ENCODE measurements around the gene S100A1. TPM values are rescaled to one million over a fixed set of nuclear protein-coding genes. Genes with fewer than 3 reads are reported as not detected.
"Not testable (repeated sequence)": the region's sequence is repeated elsewhere in the genome, so short reads cannot be mapped to it uniquely, and the experiment has no call there.

Gene S100A1
- total RNA-seq (not detected), total RNA-seq (0 to 0.17 (median 0) reads per million in 172 experiments)
- polyA plus RNA-seq (2013, experiment 1 of 2): 0.27 TPM
- polyA plus RNA-seq (2013, experiment 2 of 2): 0.83 TPM

- intact Hi-C loops (cut with DNase I, micrococcal nuclease): no loop called here
- Mint-ChIP-seq H3K27ac (no peak within 1 kb of the TSS), H3K27me3 (no peaks in the 10 kb centered on the region), H3K4me1 (ENCODE audit: low read depth) (no peaks in the 10 kb centered on the region), H3K36me3 (ENCODE audit: low read depth) (no peaks in the 10 kb centered on the region), H3K4me3 (no peak within 1 kb of the TSS), H3K9me3 (no peaks in the 10 kb centered on the region)
- DNase-seq: no peak
- H3K4me3 ChIP-seq (ENCODE audit: low read length): no peak within 1 kb of the TSS
- no peaks in the 10 kb centered on the region for H3K9me3 ChIP-seq (ENCODE audit: control insufficient read depth in 1 of 2, insufficient read depth in 1 of 2, low read length in 2 of 2)
- ChIA-PET CTCF (interaction anchor here (1.4 kb wide), 1 partner anchor 10 kb away, joined by 3 read pairs; no protein-coding TSS in a partner anchor), POLR2A (no interaction called here)
- ATAC-seq (ENCODE audit: poor library complexity): no peak
- peaks cover 6% of the 10 kb centered on the region for H3K4me1 ChIP-seq (ENCODE audit: insufficient read depth, low read length)
- H3K36me3 ChIP-seq (ENCODE audit: insufficient read depth, low read length): no peaks in the 10 kb centered on the region
- H3K27me3 ChIP-seq (ENCODE audit: control insufficient read depth in 1 of 2, insufficient read depth in 2 of 2, low read length in 2 of 2): no peaks in the 10 kb centered on the region
- TF ChIP-seq CTCF (IDR thresholded peaks at IDR 0.05): no peak
- no peak within 1 kb of the TSS for H3K27ac ChIP-seq (ENCODE audit: low read depth in 1 of 2, low read length in 2 of 2)
Measured at GRCh38 chr1:153627715-153628626, at the start of gene S100A1. Gene S100A1, plus strand, starts transcription at chr1:153628434. Its CDS starts 2,088 bp downstream, at chr1:153630522.

- ChIA-PET CTCF (interaction anchor here (0.6 kb wide), 1 partner anchor 461 kb away, joined by 3 read pairs; no protein-coding TSS in a partner anchor), POLR2A (no interaction called here)
- Histone ChIP-seq H3K36me3 (ENCODE audit: insufficient read depth, low read length) (no peaks in the 10 kb centered on the region), H3K9me3 (ENCODE audit: control insufficient read depth in 1 of 2, insufficient read depth in 1 of 2, low read length in 2 of 2) (no peaks in the 10 kb centered on the region), H3K4me1 (ENCODE audit: insufficient read depth, low read length) (no peaks in the 10 kb centered on the region), H3K4me3 (ENCODE audit: low read length) (no peak overlapping the region), H3K27me3 (ENCODE audit: control insufficient read depth in 1 of 2, insufficient read depth in 2 of 2, low read length in 2 of 2) (peaks cover 0 to 10% of the 10 kb centered on the region in 2 experiments), H3K27ac (ENCODE audit: low read depth in 1 of 2, low read length in 2 of 2) (no peak overlapping the region)
- no peaks in the 10 kb centered on the region for H3K9me3 Mint-ChIP-seq
- intact Hi-C loops (cut with DNase I, micrococcal nuclease): no loop called here
- H3K4me3 Mint-ChIP-seq: no peak overlapping the region
- no peaks in the 10 kb centered on the region for H3K4me1 Mint-ChIP-seq (ENCODE audit: low read depth)
- no peak for TF ChIP-seq CTCF (IDR thresholded peaks at IDR 0.05)
- DNase-seq: no peak
- ATAC-seq (ENCODE audit: poor library complexity): no peak
- no peak overlapping the region for H3K27ac Mint-ChIP-seq
- no peaks in the 10 kb centered on the region for H3K36me3 Mint-ChIP-seq (ENCODE audit: low read depth)
- H3K27me3 Mint-ChIP-seq: peaks cover 27% of the 10 kb centered on the region
Measured at GRCh38 chr1:153578490-153578889, 49.7 kb upstream of the S100A1 start.

- POLR2A ChIA-PET: no interaction called here
- no peak for DNase-seq
- TF ChIP-seq CTCF (IDR thresholded peaks at IDR 0.05): no peak
Measured at GRCh38 chr1:153578936-153579335, 49.3 kb upstream of the S100A1 start.

GRCh38 chr1:153582836-153583235 lies 45.4 kb upstream of the S100A1 start:
- CTCF ChIA-PET; H3K4me1 ChIP-seq (ENCODE audit: insufficient read depth, low read length); intact Hi-C loops (cut with DNase I, micrococcal nuclease): not testable (repeated sequence)

More at GRCh38 chr1:153578936-153579335, 49.3 kb upstream of the S100A1 start:
- no peak overlapping the region for H3K4me3 Mint-ChIP-seq
- H3K4me1 Mint-ChIP-seq (ENCODE audit: low read depth): no peaks in the 10 kb centered on the region
- H3K4me1 ChIP-seq (ENCODE audit: insufficient read depth, low read length): no peaks in the 10 kb centered on the region
- no peaks in the 10 kb centered on the region for H3K9me3 ChIP-seq (ENCODE audit: control insufficient read depth in 1 of 2, insufficient read depth in 1 of 2, low read length in 2 of 2)
- ATAC-seq (ENCODE audit: poor library complexity): no peak
- H3K27me3 ChIP-seq (ENCODE audit: control insufficient read depth in 1 of 2, insufficient read depth in 2 of 2, low read length in 2 of 2): peaks cover 0 to 10% of the 10 kb centered on the region in 2 experiments
- peaks cover 27% of the 10 kb centered on the region for H3K27me3 Mint-ChIP-seq
- H3K36me3 Mint-ChIP-seq (ENCODE audit: low read depth): no peaks in the 10 kb centered on the region
- no peak overlapping the region for H3K27ac Mint-ChIP-seq
- CTCF ChIA-PET: no interaction called here
- H3K4me3 ChIP-seq (ENCODE audit: low read length): no peak overlapping the region
- H3K36me3 ChIP-seq (ENCODE audit: insufficient read depth, low read length): no peaks in the 10 kb centered on the region
- H3K27ac ChIP-seq (ENCODE audit: low read depth in 1 of 2, low read length in 2 of 2): no peak overlapping the region
- intact Hi-C loops (cut with DNase I, micrococcal nuclease): no loop called here
- no peaks in the 10 kb centered on the region for H3K9me3 Mint-ChIP-seq

GRCh38 chr1:153583514-153583913 lies 44.7 kb upstream of the S100A1 start:
- not testable (repeated sequence) for H3K4me3 Mint-ChIP-seq

More at GRCh38 chr1:153582836-153583235, 45.4 kb upstream of the S100A1 start:
- H3K9me3 Mint-ChIP-seq; ATAC-seq (ENCODE audit: poor library complexity); H3K36me3 ChIP-seq (ENCODE audit: insufficient read depth, low read length); POLR2A ChIA-PET; DNase-seq; H3K9me3 ChIP-seq (ENCODE audit: control insufficient read depth in 1 of 2, insufficient read depth in 1 of 2, low read length in 2 of 2); H3K36me3 Mint-ChIP-seq (ENCODE audit: low read depth); H3K27ac Mint-ChIP-seq; H3K27ac ChIP-seq (ENCODE audit: low read depth in 1 of 2, low read length in 2 of 2); H3K27me3 ChIP-seq (ENCODE audit: control insufficient read depth in 1 of 2, insufficient read depth in 2 of 2, low read length in 2 of 2); H3K4me1 Mint-ChIP-seq (ENCODE audit: low read depth); H3K4me3 Mint-ChIP-seq; H3K4me3 ChIP-seq (ENCODE audit: low read length): not testable (repeated sequence)
- H3K27me3 Mint-ChIP-seq: peaks cover 15% of the 10 kb centered on the region

More at GRCh38 chr1:153583514-153583913, 44.7 kb upstream of the S100A1 start:
- H3K36me3 ChIP-seq (ENCODE audit: insufficient read depth, low read length); H3K27me3 ChIP-seq (ENCODE audit: control insufficient read depth in 1 of 2, insufficient read depth in 2 of 2, low read length in 2 of 2); intact Hi-C loops (cut with DNase I, micrococcal nuclease); H3K36me3 Mint-ChIP-seq (ENCODE audit: low read depth); H3K9me3 ChIP-seq (ENCODE audit: control insufficient read depth in 1 of 2, insufficient read depth in 1 of 2, low read length in 2 of 2); CTCF ChIA-PET; H3K27ac ChIP-seq (ENCODE audit: low read depth in 1 of 2, low read length in 2 of 2); H3K4me3 ChIP-seq (ENCODE audit: low read length); ATAC-seq (ENCODE audit: poor library complexity); H3K27me3 Mint-ChIP-seq; H3K4me1 Mint-ChIP-seq (ENCODE audit: low read depth); H3K27ac Mint-ChIP-seq; POLR2A ChIA-PET; H3K4me1 ChIP-seq (ENCODE audit: insufficient read depth, low read length); H3K9me3 Mint-ChIP-seq; DNase-seq: not testable (repeated sequence)

Measured in CD4-positive, alpha-beta T cell (primary cell).